Keratinocyte (primary cell): ENCODE results near the gene ZNF789.

Experiments used
- CTCF ChIP-seq, 3 experiments: IDR thresholded peaks in 1 of 3; conservative IDR thresholded peaks in 1 of 3; optimal IDR thresholded peaks in 1 of 3; 2 replicates in 2 of 3; 3 replicates in 1 of 3; pipeline versions ENCODE3 to v1.5.1; 2011; ENCODE audit warnings: low read length in 3 of 3, mild to moderate bottlenecking in 3 of 3, moderate library complexity in 2 of 3, control low read depth in 1 of 3, inconsistent platforms in 1 of 3; ENCODE audit not compliant: insufficient read depth in 2 of 3; ENCODE audit errors: extremely low read depth in 1 of 3
- EZH2 ChIP-seq: IDR thresholded peaks from one replicate; pipeline ENCODE4 v1.6.1; 2012; ENCODE audit warnings: inconsistent platforms, mild to moderate bottlenecking, low read length, moderate library complexity

GRCh38 chr7:99429756-99430155, 42.9 kb upstream of the ZNF789 start:
- TF ChIP-seq CTCF (optimal IDR thresholded peaks at IDR 0.05 in 1 of 3, IDR thresholded peaks at IDR 0.05 in 1 of 3, conservative IDR thresholded peaks at IDR 0.05 in 1 of 3; ENCODE audit: extremely low read depth in 1 of 3, insufficient read depth in 2 of 3, low read length in 3 of 3) = no peak
- no peak for TF ChIP-seq EZH2
